IMR-90 (cell line): ENCODE data around the gene AUTS2. TPM values are rescaled to one million over a fixed set of nuclear protein-coding genes. Genes with fewer than 3 reads are reported as not detected.

Experiments used
- ATAC-seq: fragments of 200-7000 bp; cut with Tn5 transposase; 2 replicates; pipeline ENCODE4 v1.9.1; 2020; ENCODE audit warnings: low read depth, mild to moderate bottlenecking, moderate library complexity
- BruUV-seq: library from RNA; stranded (reverse); fragments of 400-500 nt; replicated peaks from 2 replicates; lab custom pipeline; 2021; lab: Mats Ljungman, UMichigan
- CTCF ChIA-PET: fragments of 300-600 bp; formaldehyde crosslinking; extraction: SDS; loops from one replicate; lab custom pipeline; 2021; ENCODE audit warnings: antibody characterized with exemption; lab: Yijun Ruan, JAX
- POLR2A ChIA-PET: fragments of 300-600 bp; sonication (Branson Sonifier 250); formaldehyde crosslinking; loops from one replicate; lab custom pipeline; 2022; ENCODE audit warnings: antibody characterized with exemption; ENCODE audit not compliant: unreplicated experiment; lab: Charles Lee
- DNase-seq: peaks from one replicate; pipeline ENCODE4 v3.0.0; 2013
- H2AFZ ChIP-seq: replicated peaks from 2 replicates; pipeline ENCODE3; 2013; ENCODE audit warnings: low read length, mild to moderate bottlenecking; ENCODE audit not compliant: poor library complexity
- H2AK5ac ChIP-seq: 2 replicates; pipeline ENCODE4 v1.6.1; 2013; ENCODE audit warnings: low read depth, low read length, inconsistent platforms
- H2AK9ac ChIP-seq: replicated peaks from 2 replicates; pipeline ENCODE3; 2013; ENCODE audit warnings: mild to moderate bottlenecking, low read depth, low read length, moderate library complexity; ENCODE audit not compliant: poor library complexity
- H2BK120ac ChIP-seq: 2 replicates; pipeline ENCODE4 v1.6.1; 2013; ENCODE audit warnings: low read depth, low read length, inconsistent platforms
- H2BK15ac ChIP-seq: 3 replicates; pipeline ENCODE4 v1.6.1; 2013; ENCODE audit warnings: low read depth, low read length, inconsistent platforms
- H2BK20ac ChIP-seq: 2 replicates; pipeline ENCODE4 v1.6.1; 2013; ENCODE audit warnings: low read depth, mild to moderate bottlenecking, inconsistent platforms, low read length, moderate library complexity
- H2BK5ac ChIP-seq: 2 replicates; pipeline ENCODE4 v1.6.1; 2013; ENCODE audit warnings: mild to moderate bottlenecking, low read depth, low read length, inconsistent platforms; ENCODE audit not compliant: poor library complexity, severe bottlenecking
- H3K14ac ChIP-seq: replicated peaks from 2 replicates; pipeline ENCODE4 v1.6.1; 2013; ENCODE audit warnings: low read depth, low read length, inconsistent platforms
- H3K18ac ChIP-seq: 2 replicates; pipeline ENCODE4 v1.6.1; 2013; ENCODE audit warnings: low read depth, low read length, control low read depth
- H3K23ac ChIP-seq: 2 replicates; pipeline ENCODE4 v1.6.1; 2013; ENCODE audit warnings: low read depth, low read length, inconsistent platforms
- H3K27ac ChIP-seq: 2 replicates; pipeline ENCODE4 v1.5.1; 2013; ENCODE audit warnings: mild to moderate bottlenecking, control low read depth, low read length; ENCODE audit not compliant: insufficient read depth
- H3K27me3 ChIP-seq: 2 replicates; pipeline ENCODE4 v1.6.1; 2013; ENCODE audit warnings: low read length; ENCODE audit not compliant: control insufficient read depth, insufficient read depth
- H3K36me3 ChIP-seq: 2 replicates; pipeline ENCODE4 v1.6.1; 2013; ENCODE audit warnings: low read length, mixed read lengths; ENCODE audit not compliant: control insufficient read depth, insufficient read depth
- H3K4ac ChIP-seq: 2 replicates; pipeline ENCODE4 v1.6.1; 2013; ENCODE audit warnings: low read depth, low read length, inconsistent platforms
- H3K4me1 ChIP-seq: 2 replicates; pipeline ENCODE4 v1.6.1; 2013; ENCODE audit warnings: low read length, mixed read lengths; ENCODE audit not compliant: control insufficient read depth, insufficient read depth
- H3K4me2 ChIP-seq: 2 replicates; pipeline ENCODE4 v1.6.1; 2013; ENCODE audit warnings: low read depth, mild to moderate bottlenecking, control low read depth, low read length, moderate library complexity
- H3K4me3 ChIP-seq: 2 replicates; pipeline ENCODE4 v1.5.1; 2013; ENCODE audit warnings: low read depth, mild to moderate bottlenecking, control low read depth, low read length, moderate library complexity; ENCODE audit not compliant: insufficient read depth
- H3K56ac ChIP-seq: 2 replicates; pipeline ENCODE4 v1.6.1; 2013; ENCODE audit warnings: low read length, inconsistent platforms; ENCODE audit not compliant: insufficient read depth; ENCODE audit errors: extremely low read depth
- H3K79me1 ChIP-seq, 2 experiments: 2 replicates each; pipeline ENCODE4 v1.6.1; 2013; ENCODE audit warnings: low read length in 2 of 2, inconsistent platforms in 1 of 2, low read depth in 1 of 2
- H3K9ac ChIP-seq: 2 replicates; pipeline ENCODE4 v1.6.1; 2013; ENCODE audit warnings: low read depth, low read length, control low read depth
- H3K9me1 ChIP-seq: 2 replicates; pipeline ENCODE4 v1.6.1; 2013; ENCODE audit warnings: low read length, inconsistent platforms; ENCODE audit not compliant: insufficient read depth
- H3K9me3 ChIP-seq: 2 replicates; pipeline ENCODE4 v1.6.1; 2013; ENCODE audit warnings: low read length; ENCODE audit not compliant: control insufficient read depth, insufficient read depth
- H4K20me1 ChIP-seq: 2 replicates; pipeline ENCODE4 v1.6.1; 2013; ENCODE audit warnings: low read length, inconsistent platforms; ENCODE audit not compliant: insufficient read depth
- H4K5ac ChIP-seq: 2 replicates; pipeline ENCODE4 v1.6.1; 2013; ENCODE audit warnings: mild to moderate bottlenecking, low read depth, low read length, control low read depth
- H4K8ac ChIP-seq, 2 experiments: 2 replicates each; pipeline ENCODE4 v1.6.1; 2013; ENCODE audit warnings: low read depth in 2 of 2, low read length in 2 of 2, control low read depth in 1 of 2, inconsistent platforms in 1 of 2
- H4K91ac ChIP-seq: 2 replicates; pipeline ENCODE4 v1.6.1; 2013; ENCODE audit warnings: low read depth, low read length, inconsistent platforms; ENCODE audit not compliant: insufficient read depth
- BHLHE40 ChIP-seq: fragments of 150-350 bp; IDR thresholded peaks from 2 replicates; pipeline ENCODE4 v1.6.1; 2016; ENCODE audit warnings: mild to moderate bottlenecking, low read depth, low read length
- CEBPB ChIP-seq: IDR thresholded peaks from 2 replicates; pipeline ENCODE4 v1.6.1; 2012; ENCODE audit warnings: low read depth, low read length, improper control_type of control experiment
- CHD1 ChIP-seq: IDR thresholded peaks from 2 replicates; pipeline ENCODE4 v1.6.1; 2012; ENCODE audit warnings: low read depth, low read length, improper control_type of control experiment
- CTCF ChIP-seq: conservative IDR thresholded peaks from 2 replicates; pipeline ENCODE4 v1.5.1; 2012; ENCODE audit warnings: mild to moderate bottlenecking, low read depth, low read length, improper control_type of control experiment
- FOS ChIP-seq: fragments of 150-350 bp; IDR thresholded peaks from 2 replicates; pipeline ENCODE4 v1.6.1; 2016; ENCODE audit warnings: low read depth, low read length
- MAFK ChIP-seq: IDR thresholded peaks from 2 replicates; pipeline ENCODE4 v1.6.1; 2012; ENCODE audit warnings: low read depth, low read length, improper control_type of control experiment
- MXI1 ChIP-seq: IDR thresholded peaks from 2 replicates; pipeline ENCODE4 v1.6.1; 2012; ENCODE audit warnings: low read depth, mild to moderate bottlenecking, low read length, moderate library complexity, borderline replicate concordance
- POLR2A ChIP-seq: IDR thresholded peaks from 2 replicates; pipeline ENCODE4 v1.6.1; 2012; ENCODE audit warnings: mild to moderate bottlenecking, low read depth, low read length
- RAD21 ChIP-seq: IDR thresholded peaks from 2 replicates; pipeline ENCODE4 v1.6.1; 2012; ENCODE audit warnings: low read length, improper control_type of control experiment
- RCOR1 ChIP-seq: IDR thresholded peaks from 2 replicates; pipeline ENCODE4 v1.6.1; 2012; ENCODE audit warnings: mild to moderate bottlenecking, low read length, improper control_type of control experiment; ENCODE audit not compliant: insufficient replicate concordance
- WGBS, 2 experiments: methylation state at CpG; one replicate each; pipeline versions ENCODE4 v1.1.5 to v1.1.7; 2013; ENCODE audit warnings: missing lambda C conversion rate in 2 of 2; ENCODE audit not compliant: insufficient read length in 1 of 2; ENCODE audit errors: extremely low coverage in 2 of 2; 5-methylcytosine and 5-hydroxymethylcytosine counted together
- dilution Hi-C: fragments of 300-500 bp; cut with HindIII; formaldehyde crosslinking; loops from one replicate; pipeline ENCODE4 v1.14.3; 2018; ENCODE audit warnings: low sequenced_read_pairs; ENCODE audit not compliant: unreplicated experiment
- in situ Hi-C: fragments of 300-500 bp; cut with MboI; formaldehyde crosslinking; loops from 3 replicates; pipeline ENCODE4 v1.14.3; 2019; ENCODE audit warnings: low sequenced_read_pairs, inconsistent platforms, mixed read lengths
- intact Hi-C: fragments of 100-400 bp; cut with micrococcal nuclease; formaldehyde crosslinking; loops from 2 replicates; pipeline ENCODE4 v1.10.0; 2022
- polyA plus RNA-seq, 3 experiments: library from polyadenylated mRNA; depleted of rRNA; stranded (reverse); fragments of >200 nt; gene quantifications; 2 replicates each; pipeline ENCODE4 v1.2.3, GENCODE V29; 2012; ENCODE audit warnings: low replicate concordance in 1 of 3
- total RNA-seq: library from RNA; depleted of rRNA; stranded (reverse); fragments of >200 nt; gene quantifications from 2 replicates; pipeline ENCODE4 v1.2.3, GENCODE V29; 2012
- TF ChIP-seq, protein P1 (sequence below): fragments of 150-350 bp; IDR thresholded peaks from 2 replicates; pipeline ENCODE4 v1.6.1; 2017; ENCODE audit warnings: mild to moderate bottlenecking, antibody characterized with exemption, low read length, low read depth
- TF ChIP-seq, protein P2 (sequence below): fragments of 150-350 bp; IDR thresholded peaks from 2 replicates; pipeline ENCODE4 v1.6.1; 2016; ENCODE audit warnings: low read depth, mild to moderate bottlenecking, low read length, moderate library complexity, borderline replicate concordance

The AUTS2 gene
- total and polyA plus RNA-seq, 2 of the 4 experiments (the other 2 are of a cell fraction): 0.90 to 3.0 TPM

- H2BK15ac ChIP-seq: no peak overlapping the region
- no peak overlapping the region for H2AK9ac ChIP-seq
- H2AK5ac ChIP-seq: no peak overlapping the region
- H3K9me1 ChIP-seq: no peaks in the 10 kb centered on the region
- no peak overlapping the region for H3K23ac ChIP-seq
- no peak overlapping the region for H2AFZ ChIP-seq
- H3K4ac ChIP-seq: no peak overlapping the region
- DNase-seq (no peak), ATAC-seq (no peak)
- ChIA-PET POLR2A (no interaction called here), CTCF (no interaction called here)
- H4K5ac ChIP-seq: no peak overlapping the region
- in situ Hi-C loops: no loop called here
- H2BK5ac ChIP-seq: no peak overlapping the region
- dilution Hi-C loops: no loop called here
- no TSS peak for BruUV-seq
- H4K20me1 ChIP-seq: no peaks in the 10 kb centered on the region
- no peaks in the 10 kb centered on the region for H3K36me3 ChIP-seq
- H3K4me2 ChIP-seq: no peak overlapping the region
- no peak overlapping the region for H4K91ac ChIP-seq
- H3K27me3 ChIP-seq: no peaks in the 10 kb centered on the region
- no peak overlapping the region for H4K8ac ChIP-seq
- H3K4me3 ChIP-seq: no peak overlapping the region
- no peaks in the 10 kb centered on the region for H3K79me1 ChIP-seq
- no CpG with 5 or more reads among the region's 6 CpGs for WGBS, 2 experiments
- H2BK20ac ChIP-seq: no peak overlapping the region
- H3K9ac ChIP-seq: no peak overlapping the region
- H3K9me3 ChIP-seq: peaks cover 6% of the 10 kb centered on the region; the same call in 1 of the 2 replicates
- no peak overlapping the region for H2BK120ac ChIP-seq
- intact Hi-C loops: no loop called here
- H3K14ac ChIP-seq: no peak overlapping the region
- no peak overlapping the region for H3K27ac ChIP-seq
- H3K4me1 ChIP-seq: no peaks in the 10 kb centered on the region
- TF ChIP-seq, protein P1, sequence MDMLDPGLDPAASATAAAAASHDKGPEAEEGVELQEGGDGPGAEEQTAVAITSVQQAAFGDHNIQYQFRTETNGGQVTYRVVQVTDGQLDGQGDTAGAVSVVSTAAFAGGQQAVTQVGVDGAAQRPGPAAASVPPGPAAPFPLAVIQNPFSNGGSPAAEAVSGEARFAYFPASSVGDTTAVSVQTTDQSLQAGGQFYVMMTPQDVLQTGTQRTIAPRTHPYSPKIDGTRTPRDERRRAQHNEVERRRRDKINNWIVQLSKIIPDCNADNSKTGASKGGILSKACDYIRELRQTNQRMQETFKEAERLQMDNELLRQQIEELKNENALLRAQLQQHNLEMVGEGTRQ: no peak
- TF ChIP-seq FOS: no peak
- no peak for TF ChIP-seq CHD1
- no peak for TF ChIP-seq BHLHE40
- no peak for TF ChIP-seq MXI1
- TF ChIP-seq RAD21: no peak
- TF ChIP-seq MAFK: no peak
- TF ChIP-seq CEBPB: no peak
- TF ChIP-seq RCOR1: no peak
- TF ChIP-seq POLR2A: no peak
- TF ChIP-seq, protein P2, sequence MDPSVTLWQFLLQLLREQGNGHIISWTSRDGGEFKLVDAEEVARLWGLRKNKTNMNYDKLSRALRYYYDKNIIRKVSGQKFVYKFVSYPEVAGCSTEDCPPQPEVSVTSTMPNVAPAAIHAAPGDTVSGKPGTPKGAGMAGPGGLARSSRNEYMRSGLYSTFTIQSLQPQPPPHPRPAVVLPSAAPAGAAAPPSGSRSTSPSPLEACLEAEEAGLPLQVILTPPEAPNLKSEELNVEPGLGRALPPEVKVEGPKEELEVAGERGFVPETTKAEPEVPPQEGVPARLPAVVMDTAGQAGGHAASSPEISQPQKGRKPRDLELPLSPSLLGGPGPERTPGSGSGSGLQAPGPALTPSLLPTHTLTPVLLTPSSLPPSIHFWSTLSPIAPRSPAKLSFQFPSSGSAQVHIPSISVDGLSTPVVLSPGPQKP: no peak
- TF ChIP-seq CTCF: no peak
- no peak overlapping the region for H3K18ac ChIP-seq
- H3K56ac ChIP-seq: no peak overlapping the region
Observed at GRCh38 chr7:69770613-69771012, 172.3 kb downstream of the AUTS2 start.
